CD4-positive, alpha-beta T cell treated with Interleukin-10 for 1 hour (primary cell): Measurements from ENCODE around the gene ITFG2.
"Not testable (repeated sequence)": the region's sequence is repeated elsewhere in the genome, so short reads cannot be mapped to it uniquely, and the experiment has no call there.

Experiments
- DNase-seq: peaks from one replicate; pipeline ENCODE4 v3.0.0-alpha.2; 2020

Gene ITFG2

GRCh38 chr12:2812290-2813213, at the start of gene ITFG2:
ITFG2 (plus strand) TSS chr12:2812668; CDS start chr12:2812761, 93 bp downstream.
- DNase-seq, result peak; percentile 97

- DNase-seq, result no peak
These were observed 48.1 kb upstream of the ITFG2 start for GRCh38 chr12:2764398-2764797.

DNA sequence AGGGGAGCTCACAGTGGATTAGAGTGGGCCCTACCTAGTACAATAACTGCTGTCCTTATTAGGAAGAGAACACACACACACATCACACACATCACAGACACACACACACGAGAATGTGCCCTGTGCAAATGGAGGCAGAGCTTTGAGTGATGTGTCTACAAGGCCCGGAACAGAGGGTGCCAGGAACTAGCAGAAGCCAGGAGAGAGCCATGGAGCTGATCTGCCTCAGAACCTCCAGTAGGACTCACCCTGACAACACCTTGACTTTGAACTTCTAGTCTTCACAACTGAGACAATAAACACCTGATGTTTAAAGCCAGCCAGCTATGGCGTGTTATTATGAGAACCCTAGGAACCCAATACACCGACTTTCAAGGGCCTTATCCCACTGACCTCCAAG, 47.4 kb upstream of the ITFG2 start:
- DNase-seq, result no peak

GRCh38 chr12:2765608-2766007, 46.9 kb upstream of the ITFG2 start:
- no peak for DNase-seq

- DNase-seq, result no peak
These were observed 44.1 kb upstream of the ITFG2 start for GRCh38 chr12:2768224-2768961.

DNA sequence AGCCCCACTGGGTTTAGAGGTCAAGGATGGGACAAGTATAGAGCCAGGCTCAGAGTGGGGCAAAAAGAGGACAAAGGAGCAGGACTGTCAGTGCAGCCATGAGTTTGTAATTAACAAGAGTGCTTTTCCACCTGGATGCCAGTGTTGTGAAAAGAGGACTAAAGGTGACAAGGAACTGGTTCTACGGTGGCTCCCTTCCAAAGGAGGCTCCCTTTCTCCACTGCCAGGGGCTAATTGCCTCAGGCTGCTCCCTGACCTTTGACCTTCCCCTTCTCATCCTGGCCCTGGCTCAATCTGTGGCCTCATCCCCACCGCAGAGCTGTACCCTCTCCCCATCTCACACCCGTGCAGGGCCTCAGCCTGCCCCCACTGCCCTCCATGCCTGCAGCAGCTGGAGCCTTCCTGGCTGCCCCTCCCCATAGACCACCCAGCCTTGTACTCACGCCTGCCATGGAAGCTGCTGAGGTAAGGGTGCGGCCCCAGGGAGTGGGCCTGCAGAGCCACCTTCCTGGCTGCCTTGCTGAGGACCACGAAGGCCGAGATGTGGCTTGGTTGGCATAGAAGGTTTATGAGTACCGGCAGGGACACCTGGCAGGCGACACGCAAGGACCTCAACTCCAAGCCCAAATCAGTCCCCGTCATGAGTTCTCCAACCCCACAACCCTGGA, 42.5 kb upstream of the ITFG2 start:
- DNase-seq, result no peak

GRCh38 chr12:2770544-2770943, 41.9 kb upstream of the ITFG2 start:
- not testable (repeated sequence) for DNase-seq

GRCh38 chr12:2772370-2772769, 40.1 kb upstream of the ITFG2 start:
- DNase-seq, result no peak

- DNase-seq, result no peak
These were observed 39.1 kb upstream of the ITFG2 start for GRCh38 chr12:2773199-2773875.

DNA sequence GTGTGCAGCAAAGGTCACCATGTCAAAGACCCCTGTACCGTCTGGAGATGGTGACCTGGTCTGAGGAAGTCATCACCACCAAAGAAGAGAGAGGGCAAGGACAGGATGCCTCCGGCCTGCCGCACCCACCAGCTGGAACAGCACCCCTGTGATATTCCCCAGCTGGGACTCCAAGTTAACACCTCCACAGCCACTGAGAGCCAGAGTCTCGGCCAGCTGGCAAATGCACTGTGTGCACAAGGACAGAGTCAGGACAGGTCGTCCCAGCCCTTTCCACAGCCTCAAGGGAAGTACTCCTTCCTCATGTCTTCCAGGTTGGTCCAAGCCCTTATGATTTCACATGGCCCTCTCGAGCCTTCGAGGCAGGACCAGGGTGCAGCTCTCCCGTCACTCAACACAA, 37.0 kb upstream of the ITFG2 start:
- DNase-seq, result no peak

GRCh38 chr12:2776129-2776806, 36.2 kb upstream of the ITFG2 start:
- DNase-seq, result no peak

GRCh38 chr12:2779281-2779680, 33.2 kb upstream of the ITFG2 start:
- no peak for DNase-seq

GRCh38 chr12:2783936-2784600, 28.4 kb upstream of the ITFG2 start:
- DNase-seq, result peak; percentile 52

DNA sequence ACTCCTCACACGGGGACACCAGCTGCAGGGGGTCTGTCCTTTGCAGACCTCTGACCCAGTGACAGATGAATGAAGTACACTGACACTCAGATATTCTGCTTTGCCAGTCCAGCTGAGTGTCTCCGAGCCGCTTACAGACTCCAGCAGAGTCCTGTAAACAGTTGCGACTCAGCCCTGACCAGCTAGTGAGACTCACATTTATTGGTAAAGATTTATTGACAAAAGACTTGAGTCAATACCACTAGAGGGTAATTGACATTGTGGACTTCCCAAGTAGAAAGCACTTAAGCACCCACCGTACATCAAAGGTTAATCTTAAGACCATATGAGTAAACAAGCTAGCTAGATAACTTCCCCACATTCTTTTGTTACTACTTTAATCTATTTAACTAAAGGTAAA, 27.5 kb upstream of the ITFG2 start:
- no peak for DNase-seq

GRCh38 chr12:2791089-2791488, 21.4 kb upstream of the ITFG2 start:
- DNase-seq, result no peak

GRCh38 chr12:2792671-2793500, 19.6 kb upstream of the ITFG2 start:
- DNase-seq, result no peak

DNA sequence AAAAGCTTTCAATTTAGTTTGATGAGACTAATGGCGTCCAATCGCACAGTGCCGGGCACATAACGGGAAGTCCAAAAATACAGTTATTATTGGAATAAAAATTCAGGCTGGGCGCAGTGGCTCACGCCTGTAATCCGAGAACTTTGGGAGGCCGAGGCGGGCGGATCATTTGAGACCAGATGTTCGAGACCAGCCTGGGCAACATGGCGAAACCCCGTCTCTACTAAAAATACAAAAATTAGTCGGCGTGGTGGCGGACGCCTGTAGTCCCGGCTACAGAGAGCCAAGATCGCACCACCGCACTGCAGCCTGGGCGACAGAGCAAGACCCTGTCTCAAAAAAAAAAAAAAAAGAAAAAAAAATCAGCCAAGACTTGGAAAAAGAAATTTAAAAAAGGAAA, 18.9 kb upstream of the ITFG2 start:
- no peak for DNase-seq

GRCh38 chr12:2794191-2794735, 18.2 kb upstream of the ITFG2 start:
- no peak for DNase-seq

- DNase-seq, result peak; percentile 92
These were observed 17.7 kb upstream of the ITFG2 start, which contains the start of gene FKBP4 for GRCh38 chr12:2794736-2795289. FKBP4 (plus strand) TSS chr12:2794970; CDS start chr12:2795140, 170 bp downstream.
